Right lobe of liver (tissue), 6 donors: ENCODE measurements around the gene KCTD21. TPM values are rescaled to one million over a fixed set of nuclear protein-coding genes. Genes with fewer than 3 reads are reported as not detected.
A peak's percentile ranks its signal among the peaks of the same experiment; 100 is the strongest.

Source experiments
- ATAC-seq, 4 donors: fragments of 200-7000 bp; cut with Tn5 transposase; one replicate each; pipeline ENCODE4 v1.9.1; 2020; ENCODE audit warnings: mild to moderate bottlenecking in 4 of 4, moderate library complexity in 4 of 4
- DNase-seq, 3 donors: peaks; one replicate each; pipeline ENCODE4 v3.0.0-alpha.2; 2020
- H3K27ac ChIP-seq, 3 donors: fragments of 200-600 bp; one replicate each; pipeline ENCODE4 v1.8.0; 2022
- H3K27me3 ChIP-seq, 2 donors: fragments of 200-600 bp; one replicate each; pipeline ENCODE4 v1.8.0; 2022
- H3K36me3 ChIP-seq, 4 donors: fragments of 200-600 bp; sonication (generic) in 1 of 4; one replicate each; pipeline versions ENCODE4 v1.5.1 to v1.8.0; 2017 to 2022; ENCODE audit warnings: control low read depth in 1 of 4
- H3K4me1 ChIP-seq, 4 donors: fragments of 200-600 bp; sonication (generic) in 1 of 4; one replicate each; pipeline versions ENCODE4 v1.5.1 to v1.8.0; 2017 to 2022; ENCODE audit warnings: control low read depth in 1 of 4
- H3K4me3 ChIP-seq, 3 donors: fragments of 200-600 bp; one replicate each; pipeline ENCODE4 v1.8.0; 2022
- H3K9me3 ChIP-seq, 4 donors: fragments of 200-600 bp; sonication (generic) in 1 of 4; one replicate each; pipeline versions ENCODE4 v1.5.1 to v1.8.0; 2017 to 2022; ENCODE audit warnings: control low read depth in 1 of 4
- POLR2A ChIP-seq: fragments of 450-650 bp; IDR thresholded peaks from one replicate; pipeline ENCODE4 v1.6.1; 2017; ENCODE audit warnings: antibody characterized with exemption, mild to moderate bottlenecking
- WGBS: methylation state at CpG from one replicate; pipeline ENCODE4 v1.1.6; 2018; ENCODE audit warnings: low coverage, low lambda C conversion rate; ENCODE audit not compliant: insufficient coverage; ENCODE audit errors: missing lambda C conversion rate; 5-methylcytosine and 5-hydroxymethylcytosine counted together
- intact Hi-C, 2 donors: fragments of 100-400 bp; cut with DNase I; formaldehyde crosslinking; loops; one replicate each; pipeline versions ENCODE4 v1.11.2 to v1.14.1; 2022
- total RNA-seq, 6 experiments: library from RNA; depleted of rRNA in 2 of 6; stranded (reverse); fragments of >200 nt in 2 of 6; fragmentation: NEBNext Ultra II Directional in 3 of 6; extraction: Animal tissue kit (Norgen Biotek cat#: 25700) in 3 of 6; gene quantifications; one replicate each; pipeline versions ENCODE4 v1.1.0 to v1.2.4, GENCODE V29; 2016 to 2023
- TF ChIP-seq, protein P1 (sequence below), 4 donors: fragments of 200-600 bp in 3 of 4; fragments of 450-650 bp in 1 of 4; IDR thresholded peaks; one replicate each; pipeline versions ENCODE4 v1.5.1 to v1.8.0; 2016 to 2022; ENCODE audit warnings: antibody characterized with exemption in 4 of 4, mild to moderate bottlenecking in 2 of 4
- donor health status: DM: no; HTN: yes; CAD: no.
- donor health status: DM: no; HTN: no; CAD: no.
- donor health status: DM: no; HTN: no; CAD: no.
- donor health status: DM: no; HTN: yes; CAD: no.
- donor health status: DM: no; HTN: yes; CAD: no.

KCTD21 gene
- total RNA-seq, 6 experiments from 2014 or later: 9.6 to 15.6 (median 11.9) TPM

DNA sequence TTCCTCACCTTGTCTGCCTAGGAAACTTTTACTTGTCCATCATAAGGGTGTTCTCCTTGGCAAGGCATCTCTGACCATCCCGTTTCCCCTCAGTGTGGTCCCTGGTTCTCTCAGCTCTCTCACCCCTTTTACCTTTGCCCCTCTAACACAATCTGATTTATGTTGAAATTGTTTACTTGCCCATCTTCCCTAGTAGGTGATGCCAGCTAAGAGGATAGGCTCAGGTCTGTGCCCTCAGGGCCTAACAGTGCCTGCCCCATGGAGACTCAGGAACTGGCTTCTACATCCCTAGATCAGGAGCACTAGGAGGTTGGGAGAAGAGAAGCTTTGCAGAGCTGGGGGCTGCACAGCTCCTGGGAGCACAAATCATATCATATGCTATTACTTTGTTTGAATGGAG is 27.9 kb downstream of the KCTD21 start:
- ATAC-seq (peak; percentile 51 to 69 (median 62)), DNase-seq (peak in 2 of 3 donors; percentile 67 to 69)
- peak overlapping the region; percentile 34 to 91 (median 60) for H3K27ac ChIP-seq
- 0% methylated on average over 1 of the region's 1 CpG for WGBS
- H3K9me3 ChIP-seq: no peaks in the 10 kb centered on the region
- no peaks in the 10 kb centered on the region for H3K36me3 ChIP-seq
- peaks cover 0 to 87% (median 38%) of the 10 kb centered on the region in 4 donors for H3K4me1 ChIP-seq
- no peak overlapping the region for H3K4me3 ChIP-seq
- intact Hi-C loops: no loop called here
- no peak for TF ChIP-seq POLR2A
- TF ChIP-seq, protein P1, sequence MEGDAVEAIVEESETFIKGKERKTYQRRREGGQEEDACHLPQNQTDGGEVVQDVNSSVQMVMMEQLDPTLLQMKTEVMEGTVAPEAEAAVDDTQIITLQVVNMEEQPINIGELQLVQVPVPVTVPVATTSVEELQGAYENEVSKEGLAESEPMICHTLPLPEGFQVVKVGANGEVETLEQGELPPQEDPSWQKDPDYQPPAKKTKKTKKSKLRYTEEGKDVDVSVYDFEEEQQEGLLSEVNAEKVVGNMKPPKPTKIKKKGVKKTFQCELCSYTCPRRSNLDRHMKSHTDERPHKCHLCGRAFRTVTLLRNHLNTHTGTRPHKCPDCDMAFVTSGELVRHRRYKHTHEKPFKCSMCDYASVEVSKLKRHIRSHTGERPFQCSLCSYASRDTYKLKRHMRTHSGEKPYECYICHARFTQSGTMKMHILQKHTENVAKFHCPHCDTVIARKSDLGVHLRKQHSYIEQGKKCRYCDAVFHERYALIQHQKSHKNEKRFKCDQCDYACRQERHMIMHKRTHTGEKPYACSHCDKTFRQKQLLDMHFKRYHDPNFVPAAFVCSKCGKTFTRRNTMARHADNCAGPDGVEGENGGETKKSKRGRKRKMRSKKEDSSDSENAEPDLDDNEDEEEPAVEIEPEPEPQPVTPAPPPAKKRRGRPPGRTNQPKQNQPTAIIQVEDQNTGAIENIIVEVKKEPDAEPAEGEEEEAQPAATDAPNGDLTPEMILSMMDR (IDR thresholded peaks at IDR 0.05): no peak
- H3K27me3 ChIP-seq: no peaks in the 10 kb centered on the region

DNA sequence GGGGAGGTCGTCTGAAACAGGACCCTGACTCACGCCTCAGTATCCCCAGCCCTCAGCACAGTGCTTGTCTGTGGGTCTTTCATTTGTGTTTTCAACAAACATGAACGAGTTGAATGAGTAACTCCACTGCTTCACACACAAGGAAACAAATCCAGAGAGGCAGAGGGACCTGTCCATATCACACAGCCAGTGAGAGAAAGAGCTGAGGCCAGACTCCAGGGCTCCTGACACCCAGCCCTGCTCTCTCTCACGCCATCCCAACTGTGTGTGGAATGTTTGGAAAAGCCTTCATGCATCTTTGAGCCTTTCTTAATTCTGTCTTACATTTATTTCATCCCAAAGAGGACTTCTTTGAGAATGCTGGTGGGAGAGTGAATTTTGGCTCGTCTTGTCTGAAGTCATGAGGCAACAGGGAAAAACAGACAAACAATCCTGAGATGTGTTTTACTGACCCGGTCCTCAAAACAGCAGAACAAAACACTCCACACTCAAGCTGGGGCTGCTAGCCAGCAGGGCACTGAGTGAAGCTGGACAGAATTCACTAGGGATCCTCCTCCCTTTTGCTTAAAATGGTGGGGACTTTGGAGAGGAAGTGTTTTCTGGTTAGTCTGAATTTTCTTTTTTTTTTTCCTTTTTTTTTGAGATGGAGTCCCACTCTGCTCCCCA is 29.3 kb downstream of the KCTD21 start:
- WGBS: 41% methylated on average over 6 of the region's 6 CpGs
- intact Hi-C loops: no loop called here
- ATAC-seq: no peak
- Histone ChIP-seq H3K27ac (peak overlapping the region; percentile 34 to 91 (median 60)), H3K36me3 (no peaks in the 10 kb centered on the region), H3K9me3 (no peaks in the 10 kb centered on the region), H3K27me3 (no peaks in the 10 kb centered on the region), H3K4me3 (no peak overlapping the region), H3K4me1 (peaks cover 0 to 95% (median 45%) of the 10 kb centered on the region in 4 donors)
- TF ChIP-seq POLR2A: no peak
- TF ChIP-seq, protein P1 (IDR thresholded peaks at IDR 0.05): no peak
- DNase-seq: no peak

DNA sequence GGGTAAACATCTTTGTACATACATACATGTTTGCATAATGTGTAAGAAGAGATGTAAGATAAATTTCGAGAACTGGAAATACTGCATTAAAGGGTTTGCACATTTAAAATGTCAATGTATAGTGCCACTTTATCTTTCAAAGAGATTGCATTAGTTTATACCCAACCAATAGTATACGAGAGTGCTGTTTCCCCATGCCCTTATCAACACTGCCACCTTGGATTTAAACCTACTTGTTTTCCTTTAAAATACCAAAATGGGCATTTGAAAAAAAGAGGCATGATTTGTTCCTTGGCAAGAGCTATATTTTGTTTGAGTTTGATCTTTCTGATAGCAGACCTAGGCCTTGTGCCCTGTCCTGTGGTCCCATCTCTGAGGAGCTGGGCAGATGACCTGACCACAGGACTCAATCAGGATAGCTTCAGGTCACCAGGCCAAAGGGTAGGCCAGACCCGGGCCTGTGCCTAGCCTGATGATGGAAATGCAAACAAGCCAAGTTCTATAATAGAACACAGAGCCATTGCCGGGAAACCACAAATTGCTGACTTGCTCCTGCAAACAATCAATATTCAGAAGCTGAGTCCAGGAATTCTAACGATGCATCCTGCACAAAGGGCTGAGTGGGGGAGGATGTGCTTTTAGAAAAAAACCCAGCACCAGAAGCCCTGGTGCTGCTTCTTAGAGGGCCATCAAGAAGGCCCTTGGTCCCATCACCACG is 32.1 kb downstream of the KCTD21 start:
- peak; percentile 29 for TF ChIP-seq POLR2A
- TF ChIP-seq, protein P1 (IDR thresholded peaks at IDR 0.05): peak in 1 of 4 donors; percentile 8
- Histone ChIP-seq H3K36me3 (no peaks in the 10 kb centered on the region), H3K4me1 (peaks cover 0 to 69% (median 34%) of the 10 kb centered on the region in 4 donors), H3K27ac (peak overlapping the region; percentile 62 to 91 (median 70)), H3K27me3 (no peaks in the 10 kb centered on the region), H3K9me3 (no peaks in the 10 kb centered on the region), H3K4me3 (no peak overlapping the region)
- intact Hi-C loops: no loop called here
- ATAC-seq (peak; percentile 83 to 94 (median 93)), DNase-seq (peak; percentile 81 to 94 (median 91))
- 17% methylated on average over 6 of the region's 6 CpGs for WGBS

DNA sequence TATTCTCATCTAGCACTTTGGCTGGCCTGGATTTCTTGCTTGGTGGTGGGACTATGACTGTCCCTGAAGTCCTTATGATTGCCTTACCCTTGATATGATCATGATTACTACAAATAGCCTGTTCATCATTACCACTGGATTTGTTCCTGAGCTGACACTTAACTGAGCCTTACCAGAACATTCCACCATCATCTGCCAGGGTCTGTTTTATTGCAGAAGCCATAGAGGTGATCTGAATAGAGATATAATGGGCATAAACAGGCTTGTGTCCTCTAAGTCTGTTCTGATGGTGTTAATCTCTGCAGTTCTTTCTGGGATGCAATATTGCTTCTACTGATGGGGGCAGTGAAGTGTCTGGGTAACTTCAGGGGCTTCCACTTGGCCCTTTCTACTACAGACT is 36.6 kb downstream of the KCTD21 start:
- no peak for ATAC-seq
- no peak overlapping the region for H3K4me3 ChIP-seq
- peaks cover 0 to 36% (median 18%) of the 10 kb centered on the region in 4 donors for H3K4me1 ChIP-seq
- no peak for DNase-seq
- no peak for TF ChIP-seq POLR2A
- TF ChIP-seq, protein P1 (IDR thresholded peaks at IDR 0.05): no peak
- no peaks in the 10 kb centered on the region for H3K9me3 ChIP-seq
- no peaks in the 10 kb centered on the region for H3K27me3 ChIP-seq
- no peak overlapping the region for H3K27ac ChIP-seq
- intact Hi-C loops: no loop called here
- H3K36me3 ChIP-seq: no peaks in the 10 kb centered on the region
